OCI-M2 (cell line): ENCODE results near the gene LMO1.

Source experiments
- DNase-seq: peaks from one replicate; lab custom pipeline; 2025; ENCODE audit not compliant: unreplicated experiment; lab: John Stamatoyannopoulos, UW

Gene LMO1

GRCh38 chr11:8266246-8267241 lies 2.9 kb upstream of the LMO1 start:
- DNase-seq = no peak

- DNase-seq = no peak
Measured at GRCh38 chr11:8265681-8266241, 2.1 kb upstream of the LMO1 start.

- DNase-seq = no peak
Measured at GRCh38 chr11:8263109-8263768, 439 bp downstream of the LMO1 start.

GRCh38 chr11:8262552-8263108 lies 1.0 kb downstream of the LMO1 start:
- DNase-seq = no peak

GRCh38 chr11:8261921-8262551 lies 1.6 kb downstream of the LMO1 start:
- DNase-seq = no peak

GRCh38 chr11:8261291-8261690 lies 2.4 kb downstream of the LMO1 start:
- DNase-seq = no peak

- no peak for DNase-seq
Measured at GRCh38 chr11:8260202-8260966, 3.3 kb downstream of the LMO1 start.

GRCh38 chr11:8259306-8259959 lies 4.2 kb downstream of the LMO1 start:
- no peak for DNase-seq

- DNase-seq = no peak
Measured at GRCh38 chr11:8258784-8259183, 4.9 kb downstream of the LMO1 start.

GRCh38 chr11:8258289-8258688 lies 5.4 kb downstream of the LMO1 start:
- DNase-seq = no peak

GRCh38 chr11:8257003-8257664 lies 6.5 kb downstream of the LMO1 start:
- DNase-seq = no peak

GRCh38 chr11:8256271-8257002 lies 7.2 kb downstream of the LMO1 start:
- no peak for DNase-seq

- DNase-seq = no peak
Measured at GRCh38 chr11:8253566-8253965, 10.1 kb downstream of the LMO1 start.

GRCh38 chr11:8252946-8253345 lies 10.7 kb downstream of the LMO1 start:
- DNase-seq = no peak

- DNase-seq = no peak
Measured at GRCh38 chr11:8252388-8252787, 11.3 kb downstream of the LMO1 start.

GRCh38 chr11:8251616-8252295 lies 11.9 kb downstream of the LMO1 start:
- DNase-seq = no peak

GRCh38 chr11:8250981-8251615 lies 12.6 kb downstream of the LMO1 start:
- DNase-seq = no peak

GRCh38 chr11:8250434-8250833 lies 13.2 kb downstream of the LMO1 start:
- no peak for DNase-seq
